Measurements from ENCODE around the gene DPY30. TPM values are rescaled to one million over a fixed set of nuclear protein-coding genes. Genes with fewer than 3 reads are reported as not detected.

Gene DPY30
- total RNA-seq, 1 donor from 2014 or later: 75.5 TPM

DNA sequence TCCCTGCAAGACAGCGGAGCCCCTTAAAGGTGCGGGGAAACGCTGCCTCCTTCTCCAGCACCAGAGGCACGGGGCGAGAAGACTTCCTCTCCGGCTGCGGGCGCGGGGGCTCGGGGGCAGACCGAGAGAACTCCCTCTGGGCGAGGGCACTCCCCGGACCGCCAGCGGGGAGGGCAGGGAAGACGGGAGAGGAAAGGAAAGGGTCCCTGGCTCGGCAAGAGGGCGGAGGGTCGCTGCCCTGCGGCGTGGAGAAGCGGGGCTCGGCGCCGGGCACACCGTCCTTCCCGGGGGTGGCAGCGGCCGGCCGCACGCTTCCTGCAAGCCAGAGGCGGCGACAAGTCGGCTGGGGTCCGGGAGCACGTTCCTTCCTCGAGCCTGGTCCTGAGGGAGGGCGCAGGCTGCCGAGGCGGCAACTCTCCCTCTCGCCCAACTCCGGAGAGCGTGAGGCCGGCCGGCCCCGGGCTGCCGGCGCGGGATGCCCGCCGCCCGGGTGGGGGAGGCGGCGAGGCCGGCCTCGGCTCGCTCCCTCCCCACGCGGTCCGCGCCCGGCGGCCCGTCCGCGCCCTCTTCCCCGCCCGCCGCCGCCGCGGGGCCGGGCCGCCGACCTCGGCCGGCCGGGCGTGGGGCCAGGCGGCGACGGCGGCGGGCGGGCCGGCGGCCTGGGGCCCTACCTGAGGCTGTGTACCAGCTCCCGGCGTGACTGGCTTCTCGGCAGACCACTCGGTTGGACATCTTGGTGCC, 29.9 kb downstream of the DPY30 start:
- no peak for DNase-seq (ENCODE audit: low read depth, low spot score)

- no peak for DNase-seq (ENCODE audit: low read depth, low spot score)
Measured at GRCh38 chr2:32008805-32009515, 30.6 kb downstream of the DPY30 start.

DNA sequence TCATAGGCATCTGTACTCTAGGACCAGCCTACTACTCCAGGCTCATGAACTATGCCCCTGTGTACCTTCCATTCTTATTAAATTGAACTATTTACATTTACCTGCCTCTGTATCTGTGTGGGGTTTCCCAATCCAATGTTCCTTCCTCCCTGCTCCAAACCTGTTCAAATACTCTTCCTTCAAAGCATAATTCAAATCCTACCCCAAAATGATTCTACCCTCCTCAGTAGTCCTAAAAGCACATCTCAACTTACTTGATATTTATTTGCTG, 32.5 kb downstream of the DPY30 start:
- DNase-seq (ENCODE audit: low read depth, low spot score): no peak

DNA sequence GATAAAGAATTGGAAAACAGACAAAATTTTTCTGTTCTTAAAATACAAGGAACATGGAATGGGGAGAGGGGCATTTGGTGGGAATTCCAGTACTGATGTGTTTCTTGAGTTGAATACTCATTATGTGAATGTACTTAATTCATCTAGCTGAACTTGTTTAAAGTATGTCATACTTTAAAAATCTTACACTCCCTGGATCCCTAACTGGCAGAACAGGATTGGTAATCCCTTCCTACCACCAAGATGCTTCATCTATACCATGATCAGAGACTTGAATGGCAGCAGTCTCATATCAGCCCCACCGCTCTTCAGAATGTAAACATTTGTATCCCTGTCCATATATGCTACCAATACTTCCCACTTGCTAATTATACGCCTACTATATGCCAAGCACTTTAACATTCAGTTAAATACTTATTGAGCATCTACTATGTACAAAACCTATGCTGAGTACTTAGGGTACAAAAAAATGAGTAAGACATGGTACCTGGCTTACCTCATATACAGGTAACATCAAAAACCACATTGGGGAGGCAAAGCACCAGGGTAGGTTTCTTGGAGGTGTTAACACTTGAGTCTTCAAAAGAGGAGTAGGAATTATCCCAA, 34.1 kb downstream of the DPY30 start:
- no peak for DNase-seq (ENCODE audit: low read depth, low spot score)

GRCh38 chr2:32003791-32004190, 35.8 kb downstream of the DPY30 start:
- DNase-seq (ENCODE audit: low read depth, low spot score): no peak

- DNase-seq (ENCODE audit: low read depth, low spot score): no peak
Measured at GRCh38 chr2:32002406-32002805, 37.2 kb downstream of the DPY30 start.

GRCh38 chr2:31999438-31999837, 40.2 kb downstream of the DPY30 start:
- DNase-seq (ENCODE audit: low read depth, low spot score): no peak

- DNase-seq (ENCODE audit: low read depth, low spot score): no peak
Measured at GRCh38 chr2:31998731-31999383, 40.7 kb downstream of the DPY30 start.

DNA sequence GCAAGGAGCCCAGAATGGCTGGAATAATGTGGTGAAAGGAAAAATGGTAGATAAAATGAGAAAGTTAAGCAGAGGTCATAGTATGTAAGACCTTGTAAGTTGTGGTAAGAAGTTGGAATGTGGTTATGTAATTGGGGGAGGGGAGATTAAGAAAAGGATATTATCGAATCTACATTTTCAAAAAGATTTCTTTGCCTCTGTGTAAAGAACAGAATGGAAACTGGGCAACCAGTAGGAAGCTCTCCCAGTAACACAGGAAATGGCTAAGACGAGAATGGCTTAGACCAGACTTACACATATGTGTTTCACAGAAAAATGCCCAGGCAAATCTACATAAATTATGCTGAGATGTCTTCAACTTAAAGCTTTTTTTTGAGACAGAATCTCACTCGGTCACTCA, 42.0 kb downstream of the DPY30 start:
- DNase-seq (ENCODE audit: low read depth, low spot score): no peak

DNA sequence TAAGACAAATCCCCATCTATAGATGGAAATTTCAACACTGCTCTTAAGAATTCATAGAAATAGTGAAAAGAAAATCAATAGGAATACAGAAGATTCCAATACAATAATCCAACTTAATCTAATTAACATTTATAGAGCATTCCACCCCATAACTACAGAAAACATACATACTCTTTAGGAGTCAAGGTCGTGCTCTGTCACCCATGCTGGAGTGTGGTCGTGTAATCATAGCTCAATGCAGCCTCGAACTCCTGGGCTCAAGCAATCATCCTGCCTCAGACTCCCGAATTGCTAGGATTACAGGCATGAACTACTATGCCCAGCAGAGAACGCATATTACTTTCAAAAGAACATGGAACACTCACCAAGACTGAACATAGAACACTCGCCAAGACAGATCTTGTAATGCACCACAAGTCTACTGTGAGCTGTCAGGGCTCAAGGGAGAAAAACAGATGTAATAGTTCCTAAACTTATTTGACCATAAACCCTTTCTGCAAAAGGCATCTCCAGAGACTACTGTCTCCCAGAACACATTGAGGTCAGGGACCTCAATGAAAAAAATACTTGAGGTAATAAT, 42.9 kb downstream of the DPY30 start:
- DNase-seq (ENCODE audit: low read depth, low spot score): no peak

DNA sequence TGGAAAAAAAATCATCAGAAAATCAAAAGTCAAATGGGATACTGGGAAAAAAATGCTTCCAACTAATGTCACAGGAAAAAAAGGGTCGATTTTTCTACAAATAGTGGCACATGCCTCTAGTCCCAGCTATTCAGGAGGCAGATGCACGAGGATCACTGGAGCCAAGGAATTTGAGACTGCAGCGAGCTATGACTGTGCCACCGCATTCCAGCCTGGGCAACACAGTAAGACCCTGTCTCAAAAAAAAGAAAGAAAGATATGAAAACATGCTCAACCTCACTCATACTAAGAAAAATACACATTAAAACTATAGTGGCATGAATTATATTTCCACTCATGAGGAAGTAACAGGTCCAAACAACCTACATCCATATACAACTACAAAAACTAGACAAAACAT, 46.7 kb downstream of the DPY30 start:
- DNase-seq (ENCODE audit: low read depth, low spot score): no peak

DNA sequence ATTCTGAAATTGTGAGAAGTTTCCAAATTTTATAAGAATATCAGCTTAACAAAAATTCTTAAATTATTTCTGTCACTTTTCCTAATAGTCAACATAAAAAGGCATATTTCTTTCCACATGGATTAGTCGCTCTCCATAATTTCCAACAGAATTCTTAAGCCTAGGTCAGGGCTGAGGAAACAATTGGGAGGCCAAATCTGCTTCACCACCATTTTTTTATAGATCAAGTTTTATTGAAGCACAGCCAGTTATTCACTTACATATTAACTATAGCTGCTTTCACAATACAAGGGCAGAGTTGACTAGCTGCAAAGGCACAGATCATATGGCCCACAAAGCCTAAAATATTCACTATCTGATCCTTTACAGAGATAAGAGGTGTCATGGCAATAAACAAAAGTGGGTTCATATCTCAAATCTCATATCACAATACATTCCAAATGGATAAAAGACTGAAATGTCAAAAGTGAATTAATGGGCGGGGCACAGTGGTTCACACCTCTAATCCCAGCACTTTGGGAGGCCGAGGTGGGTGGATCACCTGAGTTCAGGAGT, 47.5 kb downstream of the DPY30 start:
- DNase-seq (ENCODE audit: low read depth, low spot score): no peak

DNA sequence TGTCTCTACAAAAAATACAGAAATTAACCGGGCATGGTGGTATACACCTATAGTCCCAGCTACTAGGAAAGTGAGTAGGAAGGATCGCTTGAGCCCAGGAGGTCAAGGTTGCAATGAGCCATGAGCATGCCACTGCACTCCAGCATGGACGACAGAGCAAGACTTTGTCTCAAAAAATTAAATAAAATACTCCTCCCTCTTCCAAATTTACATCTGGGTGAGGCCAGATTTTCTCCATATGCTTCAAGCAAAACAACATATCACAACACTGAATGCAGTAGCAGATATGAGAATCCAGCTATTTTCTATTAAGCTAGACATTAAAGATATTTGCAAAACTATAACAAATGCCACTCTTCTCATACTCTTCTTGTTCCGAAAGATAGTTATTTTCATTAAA, 49.7 kb downstream of the DPY30 start:
- no peak for DNase-seq (ENCODE audit: low read depth, low spot score)

- no peak for DNase-seq (ENCODE audit: low read depth, low spot score)
Measured at GRCh38 chr2:31987454-31988220, 52.0 kb downstream of the DPY30 start.

- DNase-seq (ENCODE audit: low read depth, low spot score): no peak
Measured at GRCh38 chr2:31986906-31987305, 52.7 kb downstream of the DPY30 start.

- DNase-seq (ENCODE audit: low read depth, low spot score): no peak
Measured at GRCh38 chr2:31983762-31984467, 55.7 kb downstream of the DPY30 start.

DNA sequence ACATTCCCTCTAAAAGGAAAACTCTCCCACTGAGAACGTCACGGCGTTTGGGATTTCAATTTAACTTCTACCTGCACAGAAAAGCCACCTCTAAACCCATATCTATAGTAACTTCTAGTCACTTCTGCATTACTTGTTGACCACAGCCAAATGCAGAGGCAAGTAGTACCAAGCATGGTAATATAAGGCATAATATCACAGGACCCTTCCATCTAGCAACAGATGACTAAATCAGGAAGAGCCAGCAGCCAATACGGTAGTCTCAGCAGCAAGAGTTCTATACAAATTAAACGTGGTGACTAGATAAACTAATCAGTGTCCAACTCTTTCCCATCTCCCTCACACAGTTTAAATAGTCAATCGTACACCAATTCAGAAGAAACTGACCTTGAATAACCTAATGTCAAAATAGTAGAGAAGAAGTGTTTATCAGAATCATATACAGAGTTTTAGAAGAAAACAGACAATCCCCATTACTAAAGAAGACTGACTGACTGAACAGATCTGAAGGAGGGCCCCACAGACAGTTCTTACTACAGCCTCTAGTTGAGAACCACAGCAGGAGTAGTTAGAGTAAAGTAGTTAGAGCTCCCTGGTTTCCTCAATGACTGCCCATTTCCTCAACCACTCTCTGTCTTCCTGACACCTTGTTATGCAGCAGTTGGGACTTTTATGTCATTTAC, 58.8 kb downstream of the DPY30 start:
- no peak for DNase-seq (ENCODE audit: low read depth, low spot score)

- no peak for DNase-seq (ENCODE audit: low read depth, low spot score)
Measured at GRCh38 chr2:31979956-31980355, 59.6 kb downstream of the DPY30 start.

DNA sequence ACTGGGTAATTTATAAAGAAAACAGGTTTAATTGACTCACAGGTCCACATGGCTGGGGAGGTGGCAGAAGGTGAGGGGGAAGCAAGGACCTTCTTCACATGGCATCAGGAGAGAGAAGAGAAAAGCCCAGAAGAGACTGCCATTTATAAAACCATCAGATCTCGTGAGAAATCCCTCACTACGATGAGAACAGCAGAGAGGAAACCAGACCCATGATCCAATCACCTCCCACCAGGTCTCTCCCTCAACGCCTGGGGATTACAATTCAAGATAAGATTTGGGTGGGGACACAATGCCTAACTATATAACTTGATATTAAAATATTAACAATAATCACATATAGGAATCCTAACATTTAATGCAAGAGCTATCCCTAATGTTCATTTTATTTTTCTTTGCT, 60.6 kb downstream of the DPY30 start:
- DNase-seq (ENCODE audit: low read depth, low spot score): no peak

DNA sequence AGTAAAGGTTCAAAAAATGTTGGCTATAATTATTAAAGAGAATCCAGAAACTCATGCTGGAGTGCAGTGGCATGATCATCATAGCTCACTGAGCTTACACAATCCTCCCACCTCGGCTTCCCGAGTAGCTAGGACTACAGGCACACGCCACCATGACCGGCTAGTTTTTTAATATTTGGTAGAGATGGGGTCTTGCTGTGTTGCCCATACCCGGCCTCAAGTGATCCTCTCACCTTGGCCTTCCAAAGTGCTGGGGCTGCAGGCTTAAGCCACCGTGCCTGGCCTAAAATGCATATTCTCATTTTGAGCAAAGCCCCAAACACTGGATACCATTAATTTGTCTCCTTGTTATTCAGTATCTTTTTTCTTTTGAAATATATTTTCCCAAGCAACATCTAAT, 61.2 kb downstream of the DPY30 start:
- no peak for DNase-seq (ENCODE audit: low read depth, low spot score)

All from pulmonary artery endothelial cell (primary cell).